ENCODE measurements around the gene SERPINE1.

DNA sequence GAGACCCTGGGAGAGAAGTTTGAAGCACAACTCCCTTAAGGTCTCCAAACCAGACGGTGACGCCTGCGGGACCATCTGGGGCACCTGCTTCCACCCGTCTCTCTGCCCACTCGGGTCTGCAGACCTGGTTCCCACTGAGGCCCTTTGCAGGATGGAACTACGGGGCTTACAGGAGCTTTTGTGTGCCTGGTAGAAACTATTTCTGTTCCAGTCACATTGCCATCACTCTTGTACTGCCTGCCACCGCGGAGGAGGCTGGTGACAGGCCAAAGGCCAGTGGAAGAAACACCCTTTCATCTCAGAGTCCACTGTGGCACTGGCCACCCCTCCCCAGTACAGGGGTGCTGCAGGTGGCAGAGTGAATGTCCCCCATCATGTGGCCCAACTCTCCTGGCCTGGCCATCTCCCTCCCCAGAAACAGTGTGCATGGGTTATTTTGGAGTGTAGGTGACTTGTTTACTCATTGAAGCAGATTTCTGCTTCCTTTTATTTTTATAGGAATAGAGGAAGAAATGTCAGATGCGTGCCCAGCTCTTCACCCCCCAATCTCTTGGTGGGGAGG lies 10.8 kb downstream of the SERPINE1 start:
- TF ChIP-seq, protein P1, sequence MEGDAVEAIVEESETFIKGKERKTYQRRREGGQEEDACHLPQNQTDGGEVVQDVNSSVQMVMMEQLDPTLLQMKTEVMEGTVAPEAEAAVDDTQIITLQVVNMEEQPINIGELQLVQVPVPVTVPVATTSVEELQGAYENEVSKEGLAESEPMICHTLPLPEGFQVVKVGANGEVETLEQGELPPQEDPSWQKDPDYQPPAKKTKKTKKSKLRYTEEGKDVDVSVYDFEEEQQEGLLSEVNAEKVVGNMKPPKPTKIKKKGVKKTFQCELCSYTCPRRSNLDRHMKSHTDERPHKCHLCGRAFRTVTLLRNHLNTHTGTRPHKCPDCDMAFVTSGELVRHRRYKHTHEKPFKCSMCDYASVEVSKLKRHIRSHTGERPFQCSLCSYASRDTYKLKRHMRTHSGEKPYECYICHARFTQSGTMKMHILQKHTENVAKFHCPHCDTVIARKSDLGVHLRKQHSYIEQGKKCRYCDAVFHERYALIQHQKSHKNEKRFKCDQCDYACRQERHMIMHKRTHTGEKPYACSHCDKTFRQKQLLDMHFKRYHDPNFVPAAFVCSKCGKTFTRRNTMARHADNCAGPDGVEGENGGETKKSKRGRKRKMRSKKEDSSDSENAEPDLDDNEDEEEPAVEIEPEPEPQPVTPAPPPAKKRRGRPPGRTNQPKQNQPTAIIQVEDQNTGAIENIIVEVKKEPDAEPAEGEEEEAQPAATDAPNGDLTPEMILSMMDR (IDR thresholded peaks at IDR 0.05; ENCODE audit: borderline replicate concordance, extremely low read depth, low read length, poor library complexity, severe bottlenecking): no peak
- TF ChIP-seq EZH2 (IDR thresholded peaks at IDR 0.05; ENCODE audit: borderline replicate concordance, low read depth, low read length, severe bottlenecking): no peak
